Measurements from ENCODE around the gene NKAIN4.

- TF ChIP-seq BHLHE40 (IDR thresholded peaks at IDR 0.05; ENCODE audit: borderline replicate concordance) (no peak), ZNF384 (IDR thresholded peaks at IDR 0.05) (no peak), TARDBP (IDR thresholded peaks at IDR 0.05) (no peak), CTBP1 (IDR thresholded peaks at IDR 0.05; ENCODE audit: borderline replicate concordance) (no peak), PKNOX1 (IDR thresholded peaks at IDR 0.05) (no peak), SP1 (IDR thresholded peaks at IDR 0.05) (no peak), FOXA1 (IDR thresholded peaks at IDR 0.05) (no peak), FOXM1 (IDR thresholded peaks at IDR 0.05; ENCODE audit: borderline replicate concordance) (no peak), NFRKB (IDR thresholded peaks at IDR 0.05) (no peak), SUZ12 (IDR thresholded peaks at IDR 0.05) (no peak), FOXK2 (IDR thresholded peaks at IDR 0.05) (no peak)
These were observed 29.8 kb upstream of the NKAIN4 start for GRCh38 chr20:63284083-63284440.
